GM21423 (cell line): ENCODE data around the gene BRAP.
"Not testable (repeated sequence)": the region's sequence is repeated elsewhere in the genome, so short reads cannot be mapped to it uniquely, and the experiment has no call there.

Source experiments
- ATAC-seq: cut with Tn5 transposase; IDR thresholded peaks from one replicate; pipeline ENCODE4 v1.9.1; 2021; ENCODE audit warnings: mild to moderate bottlenecking, moderate library complexity; ENCODE audit not compliant: unreplicated experiment

The BRAP gene

DNA sequence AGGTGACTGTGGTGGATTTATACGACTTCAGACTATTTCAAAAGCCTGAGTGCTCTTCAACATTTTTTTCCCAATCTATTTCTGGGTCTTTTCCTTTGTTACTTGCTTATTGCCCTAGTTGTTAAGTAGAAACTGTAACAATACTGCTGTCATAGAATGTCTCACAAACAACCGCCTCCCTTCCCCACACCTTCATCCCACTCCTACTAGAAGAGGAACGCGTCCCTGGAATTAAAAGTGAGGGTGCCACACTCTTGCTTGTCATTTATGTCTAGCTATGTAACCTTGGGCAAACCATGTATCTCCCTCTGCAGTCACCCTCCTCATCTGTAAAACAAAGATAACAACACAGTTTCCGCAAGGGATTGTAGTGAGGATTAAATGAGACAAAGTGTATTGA lies 8.6 kb downstream of the BRAP start:
- ATAC-seq, result no peak

DNA sequence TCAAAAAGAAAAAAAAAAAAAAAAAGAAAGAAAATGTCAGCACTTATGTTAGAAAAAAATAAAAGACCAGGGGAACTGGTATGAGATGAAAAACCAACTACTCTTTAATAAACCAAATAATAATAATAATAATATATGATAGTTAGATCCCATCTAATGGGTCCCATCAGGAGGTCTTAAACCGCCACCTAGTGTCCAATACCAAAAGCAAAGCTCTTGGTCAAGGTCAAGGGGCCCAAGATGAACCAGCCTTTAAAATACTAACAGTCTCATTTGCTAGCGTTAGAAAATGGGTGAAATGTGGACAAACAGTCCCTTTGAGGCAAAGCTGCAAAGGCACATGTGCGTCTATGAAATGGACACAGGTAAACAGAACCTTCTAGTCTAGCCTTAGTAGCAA lies 12.3 kb downstream of the BRAP start:
- ATAC-seq, result no peak

DNA sequence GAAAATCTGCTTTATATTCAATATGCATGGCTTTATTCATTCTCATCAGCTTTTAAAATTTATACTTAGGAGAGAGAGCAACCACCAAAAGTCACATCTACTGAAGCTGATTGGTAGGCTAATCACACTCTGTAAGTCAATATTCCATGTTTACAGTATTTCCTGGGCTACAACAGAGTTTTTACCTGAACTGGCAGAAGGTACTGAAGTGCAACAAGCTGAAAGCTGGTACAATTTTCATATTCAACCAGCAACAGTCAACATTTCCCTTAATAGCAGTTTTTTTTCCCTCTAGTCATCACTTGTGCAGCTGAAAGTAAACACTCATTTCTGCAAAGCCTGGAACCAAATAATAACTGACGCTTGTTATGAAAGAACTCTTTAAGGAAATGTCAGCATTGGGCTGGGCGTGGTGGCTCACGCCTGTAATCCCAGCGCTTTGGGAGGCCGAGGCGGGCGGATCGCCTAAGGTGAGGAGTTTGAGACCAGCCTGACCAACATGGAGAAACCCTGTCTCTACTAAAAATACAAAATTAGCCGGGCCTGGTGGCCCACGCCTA lies 12.9 kb downstream of the BRAP start:
- ATAC-seq, result no peak

DNA sequence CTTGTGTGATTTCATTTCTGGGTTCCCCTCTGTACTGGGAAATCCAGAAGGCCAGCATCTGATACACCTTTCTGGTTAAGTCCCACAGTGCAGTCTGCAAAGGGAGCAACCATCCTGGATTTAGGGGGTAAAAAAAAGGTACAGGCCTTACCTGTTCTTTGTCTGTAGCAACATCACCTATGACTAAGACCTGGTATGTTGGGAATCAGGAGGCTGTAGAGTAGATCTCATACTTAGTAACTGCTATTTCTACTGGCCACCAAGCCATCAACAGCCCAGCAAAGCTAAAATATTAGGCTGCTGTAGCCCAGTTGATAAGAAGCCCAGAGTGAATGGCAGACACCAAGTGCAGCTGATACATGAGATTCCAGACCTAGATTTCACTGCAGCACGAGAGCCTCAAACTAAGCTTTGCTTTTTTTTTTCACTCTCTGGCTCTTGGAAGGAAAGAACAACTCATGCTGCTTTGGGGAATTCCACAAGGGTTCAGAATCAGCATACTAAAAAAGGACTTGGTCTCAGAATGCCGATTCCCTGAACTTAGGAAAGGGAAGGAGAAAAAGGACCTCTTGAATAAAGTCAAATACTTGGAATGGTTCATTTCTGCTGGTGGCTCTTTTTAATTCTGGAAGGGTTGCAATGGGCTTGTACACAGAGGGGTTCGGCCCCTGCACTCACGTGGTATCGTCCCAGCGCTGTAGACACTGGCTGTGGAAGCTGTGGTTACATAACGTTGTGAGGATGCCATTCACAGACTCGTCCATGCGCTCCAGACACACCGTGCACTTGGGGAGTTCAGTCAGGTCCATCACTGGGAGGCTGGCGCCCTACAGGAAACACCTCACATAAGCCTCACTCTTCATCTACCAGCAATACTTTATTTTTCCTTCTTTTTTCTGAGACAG lies 20.5 kb downstream of the BRAP start:
- no peak for ATAC-seq

DNA sequence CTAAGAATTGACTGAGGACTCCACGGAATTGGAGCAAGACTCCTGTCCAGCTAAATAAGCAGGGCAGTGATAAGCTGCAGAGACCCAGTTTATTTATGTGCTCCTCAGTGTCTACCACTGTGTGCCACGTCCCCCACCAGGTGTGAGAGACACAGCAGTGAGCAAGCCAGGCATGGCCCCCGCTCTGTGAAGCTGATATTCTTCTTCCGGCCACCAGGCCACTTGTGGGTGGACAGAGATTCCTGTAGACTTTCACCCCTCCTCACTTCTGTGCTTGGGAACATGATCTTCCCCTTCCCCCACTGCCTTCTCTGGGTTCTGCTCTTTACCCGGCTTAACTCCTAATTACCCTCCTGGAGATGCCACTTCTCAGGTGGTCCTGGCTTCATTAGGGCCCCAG lies 21.3 kb downstream of the BRAP start:
- ATAC-seq, result no peak

DNA sequence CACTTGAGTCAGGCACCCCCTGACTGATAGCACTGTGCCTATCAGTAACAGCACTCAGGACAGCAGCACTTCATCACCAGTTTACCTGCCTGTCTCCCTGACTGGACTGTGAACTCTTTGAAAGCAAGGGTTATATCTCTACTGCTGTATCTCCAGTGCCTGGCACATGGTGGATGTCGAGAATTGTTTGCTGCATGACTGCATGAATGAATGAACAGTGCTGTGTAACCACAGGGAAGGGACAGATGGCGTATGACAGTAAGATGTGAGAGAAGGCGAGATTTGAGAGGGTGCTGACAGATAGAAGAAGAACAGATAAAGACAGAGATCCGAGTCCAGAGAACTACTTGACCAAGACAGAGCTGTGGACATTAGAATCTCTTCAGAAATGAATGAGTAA lies 29.7 kb downstream of the BRAP start:
- no peak for ATAC-seq

DNA sequence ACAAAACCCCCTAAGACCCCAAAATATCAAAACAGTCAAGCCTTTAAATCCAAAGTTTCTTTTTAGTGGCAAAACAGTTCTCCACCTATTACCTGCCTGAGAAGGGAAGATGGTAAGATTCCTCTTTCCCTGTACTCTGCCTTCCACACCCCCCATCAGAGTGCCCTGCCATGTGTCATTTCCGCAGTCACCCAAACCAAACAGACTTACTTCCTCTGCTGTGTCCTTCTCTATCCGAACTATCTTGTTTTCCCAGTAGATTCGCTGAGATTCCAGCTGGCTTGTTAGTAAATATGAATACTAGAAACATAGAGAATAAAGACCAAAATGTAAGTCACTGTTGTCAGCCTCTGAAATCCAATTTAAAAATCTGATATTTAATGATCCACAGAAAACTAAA lies 30.4 kb downstream of the BRAP start:
- ATAC-seq, result no peak

DNA sequence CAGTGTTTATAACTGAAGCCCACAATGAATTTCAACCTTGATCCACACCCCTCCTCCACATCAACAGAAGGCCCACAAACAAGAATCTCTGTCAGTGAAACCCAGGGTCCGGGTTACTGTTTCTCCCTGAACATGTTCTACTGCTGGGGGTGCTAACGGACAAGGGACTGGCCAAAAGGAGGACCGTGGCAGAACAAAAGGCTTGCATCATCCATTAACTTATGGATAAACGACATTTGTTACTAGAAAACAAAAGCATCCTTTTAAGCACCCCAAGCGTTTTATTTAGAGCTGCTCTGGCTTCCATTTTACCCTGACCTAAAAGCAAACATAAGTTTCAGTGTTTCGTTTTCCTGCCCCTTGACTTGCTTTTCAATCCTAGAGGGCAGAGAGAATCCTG lies 32.2 kb downstream of the BRAP start:
- ATAC-seq, result no peak

DNA sequence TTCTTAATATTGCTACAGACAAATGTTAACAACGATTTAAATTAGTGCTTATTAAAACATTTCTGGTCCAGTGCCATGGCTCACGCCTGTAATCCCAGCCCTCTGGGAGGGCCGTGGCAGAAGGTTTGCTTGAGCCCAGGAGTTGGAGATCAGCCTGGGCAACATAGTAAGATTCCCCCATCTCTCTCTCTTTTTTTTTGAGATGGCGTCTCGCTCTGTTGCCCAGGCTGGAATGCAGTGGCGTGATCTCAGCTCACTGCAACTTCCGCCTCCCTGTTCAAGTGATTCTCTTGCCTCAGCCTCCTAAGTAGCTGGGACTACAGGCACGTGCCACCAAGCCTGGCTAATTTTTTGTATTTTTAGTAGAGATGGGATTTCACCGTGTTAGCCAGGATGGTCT lies 33.2 kb downstream of the BRAP start:
- not testable (repeated sequence) for ATAC-seq

DNA sequence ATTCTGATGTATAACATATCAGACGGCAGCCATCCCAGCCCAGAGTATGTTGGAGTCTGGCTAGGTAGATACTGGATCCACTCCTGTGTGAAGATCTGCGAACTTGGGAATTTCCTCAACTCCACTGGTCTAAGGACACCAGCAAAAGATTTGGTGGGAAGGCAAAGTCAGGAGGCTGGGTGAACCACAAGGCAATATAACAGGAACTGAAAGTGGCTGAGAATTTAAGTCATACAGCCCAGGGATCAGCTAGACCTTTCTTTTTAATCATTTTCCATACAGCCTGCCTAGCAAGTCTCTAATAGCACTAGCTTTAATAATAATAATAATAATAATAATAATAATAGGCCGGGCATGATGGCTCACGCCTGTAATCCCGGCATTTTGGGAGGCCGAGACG lies 34.8 kb downstream of the BRAP start:
- no peak for ATAC-seq

DNA sequence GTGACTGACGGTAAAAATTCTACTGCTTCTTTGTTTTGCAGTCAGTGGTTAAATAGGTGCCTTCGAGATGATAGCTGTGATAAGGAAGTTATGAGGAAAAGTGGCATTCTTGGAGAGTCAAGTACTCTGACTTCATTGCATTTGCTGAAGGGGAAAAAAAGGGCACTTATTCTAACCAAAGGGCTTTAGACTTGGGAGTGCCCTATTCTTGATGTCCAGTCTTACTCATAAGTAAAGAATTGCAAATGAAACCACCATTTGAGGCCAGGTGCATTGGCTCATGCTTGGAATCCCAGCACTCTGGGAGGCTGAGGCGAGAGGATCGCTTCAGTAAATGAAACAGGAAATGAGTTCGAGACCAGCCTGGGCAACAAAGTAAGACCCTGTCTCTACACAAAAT lies 40.3 kb downstream of the BRAP start:
- ATAC-seq, result no peak

DNA sequence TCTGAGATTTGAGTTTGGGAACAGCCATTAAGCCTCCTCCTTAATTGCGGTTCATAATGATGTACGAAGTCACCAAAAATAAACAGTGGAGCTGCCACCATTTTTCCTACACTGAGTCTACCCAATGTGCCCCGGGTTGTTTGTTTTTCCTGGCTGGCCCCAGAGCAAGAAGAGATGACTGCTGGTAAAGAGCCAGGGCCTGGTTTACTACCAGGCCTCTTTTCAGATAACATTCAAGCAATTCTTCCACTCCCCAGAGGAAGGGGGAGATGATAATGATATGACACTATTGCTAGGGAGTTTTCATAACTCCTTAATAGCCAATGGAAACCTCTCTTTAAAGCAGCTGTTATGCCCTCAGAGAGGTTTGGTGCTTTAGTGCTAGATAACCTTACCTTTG lies 42.3 kb downstream of the BRAP start:
- ATAC-seq, result no peak

DNA sequence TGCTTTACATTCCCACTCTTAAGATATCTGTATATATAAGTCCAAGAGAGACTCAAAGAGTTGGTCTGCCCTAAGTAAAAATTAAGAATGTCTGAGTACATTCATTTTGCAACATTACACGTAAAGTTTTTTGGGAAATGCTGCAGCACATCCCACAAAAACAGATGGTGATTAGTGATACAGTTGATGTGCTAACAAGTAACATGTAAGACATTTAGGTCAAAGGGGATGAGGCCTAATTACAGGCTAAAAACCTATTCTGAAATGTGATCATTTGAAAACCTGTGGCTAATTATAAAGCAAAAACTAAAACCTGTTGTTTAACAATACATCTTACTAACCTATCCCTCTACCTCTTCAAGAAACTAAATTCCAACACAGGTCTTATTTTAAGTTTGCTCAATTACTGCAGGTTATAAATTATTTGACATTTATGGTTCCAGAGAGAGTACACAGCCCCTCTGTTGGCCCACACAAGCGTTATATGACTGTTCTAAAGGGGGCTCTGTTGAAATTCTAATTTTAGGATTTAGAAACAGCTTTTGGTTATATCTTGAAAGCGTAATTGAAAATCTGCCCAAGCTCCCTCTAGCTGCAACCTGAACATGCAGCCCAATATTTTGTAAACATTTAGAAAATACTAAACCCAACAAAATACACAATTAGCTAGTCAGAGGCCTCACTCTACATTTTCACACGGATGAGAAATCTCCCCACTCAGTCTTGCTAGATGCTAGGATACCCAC lies 42.9 kb downstream of the BRAP start:
- no peak for ATAC-seq

DNA sequence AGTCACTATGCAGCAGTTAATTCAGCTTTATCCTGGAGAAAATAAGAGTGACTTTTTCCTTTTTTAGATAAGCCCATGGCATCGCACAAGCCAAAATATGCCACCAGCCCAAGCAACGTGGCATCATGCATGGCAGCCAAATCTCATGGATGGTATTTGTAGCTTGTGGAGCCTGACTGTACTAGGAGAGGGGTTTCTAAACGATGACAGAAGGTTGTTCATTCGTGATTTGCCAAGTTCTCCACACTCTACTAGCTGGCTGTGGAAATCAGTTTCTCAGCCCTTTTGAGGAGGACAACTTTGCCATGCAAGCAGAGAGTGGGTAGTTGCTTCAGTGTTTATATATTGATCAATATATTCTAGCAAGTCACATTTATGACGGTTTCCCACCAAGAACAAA lies 45.2 kb downstream of the BRAP start:
- ATAC-seq, result no peak

DNA sequence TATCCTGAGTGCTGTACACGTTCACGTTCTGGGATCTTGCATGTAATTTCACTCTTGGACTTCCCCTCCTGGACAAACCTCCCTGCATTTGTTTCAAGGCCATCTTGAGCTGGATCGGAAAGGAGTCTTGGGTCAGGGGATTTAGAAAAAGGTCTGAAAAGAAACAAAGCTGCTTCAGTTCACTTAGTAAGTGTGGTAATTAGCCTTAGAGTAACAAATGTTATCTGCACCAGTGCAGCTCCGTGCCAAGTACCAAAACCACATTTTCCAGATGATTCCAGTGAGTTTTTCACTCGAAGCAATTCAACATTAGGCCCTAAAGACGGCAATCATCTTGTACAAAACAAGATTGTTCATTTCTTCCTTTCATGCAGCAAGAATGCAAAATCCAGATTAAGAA lies 47.2 kb downstream of the BRAP start:
- ATAC-seq, result no peak

DNA sequence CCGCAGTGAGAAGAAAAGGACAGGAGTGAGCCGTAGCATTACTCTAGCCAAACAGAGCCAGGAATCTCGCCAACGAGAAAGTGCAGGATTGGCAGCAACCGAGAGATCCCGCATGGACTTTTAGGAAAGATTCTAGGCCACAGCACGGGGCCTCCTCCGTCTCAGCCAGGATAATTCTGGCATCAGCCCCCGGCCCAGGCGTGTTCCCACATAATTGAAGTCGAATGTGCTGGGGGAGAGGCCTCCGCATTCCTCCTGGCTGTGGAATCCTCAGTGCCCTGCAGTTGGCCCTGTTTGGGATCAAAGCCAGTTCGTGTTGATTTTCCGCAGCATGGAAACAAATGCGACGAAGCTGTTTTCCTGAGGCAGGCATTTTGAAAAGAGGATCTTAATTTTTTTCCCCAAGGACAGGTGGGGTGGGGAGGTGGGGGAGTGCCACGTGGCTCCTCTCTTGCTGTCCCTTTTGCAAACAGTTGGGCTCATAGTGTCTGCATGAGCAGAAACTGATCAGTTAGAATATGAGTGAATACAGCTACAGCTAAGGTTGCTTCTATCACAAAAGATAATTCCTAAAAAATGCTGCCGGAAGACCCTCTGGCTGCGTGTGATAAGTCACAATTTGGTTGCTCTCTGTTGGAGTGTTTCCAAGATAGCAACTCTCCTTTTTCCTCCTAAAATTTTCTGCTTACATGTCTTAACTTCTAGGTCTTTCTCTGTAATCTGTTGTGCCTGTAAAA lies 49.4 kb downstream of the BRAP start:
- no peak for ATAC-seq

DNA sequence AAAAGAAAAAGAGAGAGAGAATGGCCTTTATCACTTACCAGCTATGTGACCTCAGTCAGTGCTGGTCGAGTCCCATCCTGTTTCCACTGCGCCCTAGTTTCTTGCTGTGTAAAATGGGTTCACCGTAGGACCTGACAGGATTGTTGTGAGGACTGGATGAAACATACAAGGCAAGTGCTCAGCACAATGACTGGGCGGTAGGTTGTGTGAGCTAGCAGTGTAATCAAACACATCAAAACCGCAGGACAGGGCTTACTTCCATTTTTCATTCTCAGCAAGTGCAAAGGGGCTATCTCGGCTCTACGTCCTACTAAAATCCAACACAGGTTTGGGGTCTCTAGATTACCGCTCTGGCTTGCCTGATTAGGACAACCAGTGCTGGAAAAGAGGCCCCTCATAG lies 50.2 kb downstream of the BRAP start:
- no peak for ATAC-seq

DNA sequence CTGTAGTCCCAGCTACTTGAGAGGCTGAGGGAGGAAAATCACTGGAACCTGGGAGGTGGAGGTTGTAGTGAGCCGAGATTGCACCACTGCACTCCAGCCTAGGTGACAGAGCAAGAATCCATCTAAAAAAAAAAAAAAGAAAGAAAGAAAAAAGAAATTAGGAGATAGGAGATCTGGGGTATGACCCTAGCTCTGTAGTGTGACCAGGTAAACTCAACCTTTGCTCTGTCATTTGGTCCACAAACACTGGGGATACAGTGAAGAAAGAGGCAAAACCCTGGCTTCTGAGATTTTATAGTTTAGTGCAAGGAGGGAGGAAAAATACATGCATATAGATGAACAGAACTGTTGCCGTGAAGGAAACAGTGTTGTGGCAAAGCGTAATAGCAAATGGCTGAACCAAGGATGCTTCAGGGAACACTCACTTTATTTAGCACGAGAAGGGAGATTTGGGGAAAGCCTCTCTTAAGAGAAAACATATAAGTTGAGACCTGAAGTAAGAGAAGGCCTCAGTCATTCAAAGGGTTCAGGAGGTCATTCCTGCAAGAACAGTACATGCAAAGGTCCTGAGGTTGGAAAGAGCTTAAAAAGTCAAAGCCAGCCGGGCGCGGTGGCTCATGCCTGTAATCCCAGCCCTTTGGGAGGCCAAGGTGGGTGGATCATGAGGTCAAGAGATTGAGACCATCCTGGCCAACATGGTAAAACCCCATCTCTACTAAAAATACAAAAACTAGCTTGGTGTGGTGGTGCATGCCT lies 57.1 kb downstream of the BRAP start:
- no peak for ATAC-seq

DNA sequence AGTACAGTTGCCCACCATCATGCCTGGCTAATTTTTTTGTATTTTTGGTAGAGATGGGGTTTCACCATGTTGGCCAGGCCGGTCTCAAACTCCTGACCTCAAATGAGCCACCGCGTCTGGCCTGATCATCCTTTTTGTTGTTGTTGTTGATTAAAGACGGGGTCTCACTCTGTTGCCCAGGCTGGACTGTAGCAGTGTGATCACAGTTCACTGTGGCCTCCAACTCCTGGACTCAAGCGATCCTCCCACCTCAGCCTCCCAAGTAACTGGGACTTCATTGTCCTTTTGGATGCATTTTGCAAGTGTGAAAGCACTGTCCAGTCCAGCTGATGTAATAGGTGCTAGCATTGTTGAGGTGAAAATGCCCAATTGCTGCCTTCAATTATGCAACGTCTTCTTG lies 59.5 kb downstream of the BRAP start:
- no peak for ATAC-seq

DNA sequence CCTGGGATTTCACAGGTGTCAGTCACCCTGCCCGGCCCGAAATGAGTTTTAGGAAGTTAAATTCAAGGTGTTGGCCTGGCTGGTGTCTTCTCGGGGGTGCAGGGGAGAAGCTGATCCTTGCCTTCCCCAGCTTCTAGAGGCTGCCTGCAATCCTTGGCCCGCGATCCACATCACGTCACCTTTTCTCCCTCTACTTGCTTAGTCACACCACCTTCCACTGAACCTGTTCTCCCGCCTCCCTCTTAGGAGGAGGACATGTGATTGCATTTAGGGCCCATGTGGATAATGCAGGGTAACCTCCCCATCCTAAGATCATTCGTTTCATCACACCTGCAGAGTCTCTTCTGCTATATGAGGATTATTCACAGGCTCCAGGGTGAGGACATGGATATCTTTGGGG lies 61.2 kb downstream of the BRAP start:
- no peak for ATAC-seq

DNA sequence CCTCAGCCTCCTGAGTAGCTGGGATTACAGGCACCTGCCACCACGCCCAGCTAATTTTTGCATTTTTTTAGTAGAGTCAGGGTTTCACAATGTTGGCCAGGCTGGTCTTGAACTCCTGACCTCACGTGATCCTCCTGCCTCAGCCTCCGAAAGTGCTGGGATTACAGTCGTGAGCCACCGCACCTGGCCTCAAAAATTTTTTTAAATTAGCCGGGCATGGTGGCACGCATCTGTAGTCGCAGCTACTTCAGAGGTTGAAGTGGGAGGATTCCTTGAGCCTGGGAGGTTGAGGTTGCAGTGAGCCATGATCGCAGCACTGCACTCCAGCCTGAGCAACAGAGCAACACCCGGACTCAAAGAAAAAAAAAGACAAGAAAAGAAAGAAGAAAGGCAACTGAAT lies 67.9 kb downstream of the BRAP start:
- not testable (repeated sequence) for ATAC-seq
